Measurements from ENCODE around the gene FEN1. TPM values are rescaled to one million over a fixed set of nuclear protein-coding genes. Genes with fewer than 3 reads are reported as not detected.

Gene FEN1
- total and polyA plus RNA-seq, 2 of the 13 experiments (the other 11 are each of a cell fraction or from before 2014, with no cell fraction given): 12.4 to 102 TPM

DNA sequence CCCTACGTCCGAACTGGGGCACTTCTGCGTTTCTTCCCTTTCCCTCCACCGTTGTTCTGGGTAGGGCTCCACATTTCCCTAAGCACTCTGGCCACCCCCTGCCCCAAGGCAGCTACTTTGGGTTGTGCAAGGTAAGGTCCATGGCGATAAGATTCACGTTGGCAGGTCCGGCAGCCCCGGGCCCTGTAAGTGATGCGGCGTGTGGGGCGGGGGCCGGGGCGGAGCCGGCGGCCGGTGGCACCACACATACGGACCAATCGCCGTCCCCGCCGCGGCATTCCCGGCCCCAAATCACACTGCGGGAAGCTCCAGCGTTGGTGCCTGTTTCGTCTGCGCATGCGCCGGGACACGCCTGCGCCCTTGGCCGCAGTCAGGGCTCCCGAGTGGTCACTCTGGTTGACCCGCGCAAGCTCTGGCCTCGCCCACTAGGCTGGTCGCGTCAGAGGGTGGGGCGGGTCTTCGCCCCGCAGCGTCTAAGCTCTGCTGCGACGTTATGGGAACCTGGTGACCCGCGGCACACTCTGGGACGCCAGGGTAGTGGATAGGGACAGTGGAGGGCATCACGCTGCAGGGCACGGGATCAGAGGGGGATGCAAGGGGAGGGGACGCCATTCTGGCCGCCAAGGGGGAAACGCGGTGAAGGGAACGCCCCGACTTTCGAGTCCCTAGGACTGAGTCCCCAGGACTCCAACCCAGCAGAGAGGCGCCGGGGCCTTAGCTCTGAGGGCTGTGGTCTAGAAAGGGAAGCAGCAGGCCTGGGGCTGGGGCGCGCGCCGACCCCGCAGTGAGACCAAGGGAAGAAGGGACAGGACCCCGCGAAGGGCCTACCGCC, 22.5 kb downstream of the FEN1 start (continued):
- TF ChIP-seq, protein P1, sequence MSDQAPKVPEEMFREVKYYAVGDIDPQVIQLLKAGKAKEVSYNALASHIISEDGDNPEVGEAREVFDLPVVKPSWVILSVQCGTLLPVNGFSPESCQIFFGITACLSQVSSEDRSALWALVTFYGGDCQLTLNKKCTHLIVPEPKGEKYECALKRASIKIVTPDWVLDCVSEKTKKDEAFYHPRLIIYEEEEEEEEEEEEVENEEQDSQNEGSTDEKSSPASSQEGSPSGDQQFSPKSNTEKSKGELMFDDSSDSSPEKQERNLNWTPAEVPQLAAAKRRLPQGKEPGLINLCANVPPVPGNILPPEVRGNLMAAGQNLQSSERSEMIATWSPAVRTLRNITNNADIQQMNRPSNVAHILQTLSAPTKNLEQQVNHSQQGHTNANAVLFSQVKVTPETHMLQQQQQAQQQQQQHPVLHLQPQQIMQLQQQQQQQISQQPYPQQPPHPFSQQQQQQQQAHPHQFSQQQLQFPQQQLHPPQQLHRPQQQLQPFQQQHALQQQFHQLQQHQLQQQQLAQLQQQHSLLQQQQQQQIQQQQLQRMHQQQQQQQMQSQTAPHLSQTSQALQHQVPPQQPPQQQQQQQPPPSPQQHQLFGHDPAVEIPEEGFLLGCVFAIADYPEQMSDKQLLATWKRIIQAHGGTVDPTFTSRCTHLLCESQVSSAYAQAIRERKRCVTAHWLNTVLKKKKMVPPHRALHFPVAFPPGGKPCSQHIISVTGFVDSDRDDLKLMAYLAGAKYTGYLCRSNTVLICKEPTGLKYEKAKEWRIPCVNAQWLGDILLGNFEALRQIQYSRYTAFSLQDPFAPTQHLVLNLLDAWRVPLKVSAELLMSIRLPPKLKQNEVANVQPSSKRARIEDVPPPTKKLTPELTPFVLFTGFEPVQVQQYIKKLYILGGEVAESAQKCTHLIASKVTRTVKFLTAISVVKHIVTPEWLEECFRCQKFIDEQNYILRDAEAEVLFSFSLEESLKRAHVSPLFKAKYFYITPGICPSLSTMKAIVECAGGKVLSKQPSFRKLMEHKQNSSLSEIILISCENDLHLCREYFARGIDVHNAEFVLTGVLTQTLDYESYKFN (CRISPR knock-in tag; conservative IDR thresholded peaks at IDR 0.05): peak; percentile 28
- TF ChIP-seq, protein P2, sequence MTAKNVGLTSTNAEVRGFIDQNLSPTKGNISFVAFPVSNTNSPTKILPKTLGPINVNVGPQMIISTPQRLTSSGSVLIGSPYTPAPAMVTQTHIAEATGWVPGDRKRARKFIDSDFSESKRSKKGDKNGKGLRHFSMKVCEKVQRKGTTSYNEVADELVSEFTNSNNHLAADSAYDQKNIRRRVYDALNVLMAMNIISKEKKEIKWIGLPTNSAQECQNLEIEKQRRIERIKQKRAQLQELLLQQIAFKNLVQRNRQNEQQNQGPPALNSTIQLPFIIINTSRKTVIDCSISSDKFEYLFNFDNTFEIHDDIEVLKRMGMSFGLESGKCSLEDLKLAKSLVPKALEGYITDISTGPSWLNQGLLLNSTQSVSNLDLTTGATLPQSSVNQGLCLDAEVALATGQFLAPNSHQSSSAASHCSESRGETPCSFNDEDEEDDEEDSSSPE (CRISPR knock-in tag; IDR thresholded peaks at IDR 0.05): peak; percentile 85
- TF ChIP-seq, protein P3, sequence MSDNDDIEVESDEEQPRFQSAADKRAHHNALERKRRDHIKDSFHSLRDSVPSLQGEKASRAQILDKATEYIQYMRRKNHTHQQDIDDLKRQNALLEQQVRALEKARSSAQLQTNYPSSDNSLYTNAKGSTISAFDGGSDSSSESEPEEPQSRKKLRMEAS (IDR thresholded peaks at IDR 0.05): peak; percentile 79
- TF ChIP-seq TRIM24 (CRISPR knock-in tag; IDR thresholded peaks at IDR 0.05) (no peak), ZSCAN12 (CRISPR knock-in tag; IDR thresholded peaks at IDR 0.05) (0 out of 2 replicates have a peak, but pooled peaks have one; percentile 71), HNRNPLL (IDR thresholded peaks at IDR 0.05; ENCODE audit: low read depth, low read length, poor library complexity, severe bottlenecking) (peak; percentile 88), TARDBP (CRISPR knock-in tag; IDR thresholded peaks at IDR 0.05) (peak; percentile 70), JUN (CRISPR knock-in tag; IDR thresholded peaks at IDR 0.05) (no peak), ZNF781 (CRISPR knock-in tag; IDR thresholded peaks at IDR 0.05; ENCODE audit: borderline replicate concordance, not compliant biosample characterization) (peak; percentile 93), ZNF629 (CRISPR knock-in tag; conservative IDR thresholded peaks at IDR 0.05) (0 out of 2 replicates have a peak, but pooled peaks have one; percentile 5), RFXAP (CRISPR knock-in tag; IDR thresholded peaks at IDR 0.05; ENCODE audit: borderline replicate concordance) (peak; percentile 28; the same call in 1 of the 2 replicates), ZSCAN21 (CRISPR knock-in tag; IDR thresholded peaks at IDR 0.05; ENCODE audit: borderline replicate concordance) (peak; percentile 55), MEF2D (CRISPR knock-in tag; IDR thresholded peaks at IDR 0.05) (peak; percentile 85)
- TF ChIP-seq, protein P4, sequence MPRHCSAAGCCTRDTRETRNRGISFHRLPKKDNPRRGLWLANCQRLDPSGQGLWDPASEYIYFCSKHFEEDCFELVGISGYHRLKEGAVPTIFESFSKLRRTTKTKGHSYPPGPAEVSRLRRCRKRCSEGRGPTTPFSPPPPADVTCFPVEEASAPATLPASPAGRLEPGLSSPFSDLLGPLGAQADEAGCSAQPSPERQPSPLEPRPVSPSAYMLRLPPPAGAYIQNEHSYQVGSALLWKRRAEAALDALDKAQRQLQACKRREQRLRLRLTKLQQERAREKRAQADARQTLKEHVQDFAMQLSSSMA (CRISPR knock-in tag; IDR thresholded peaks at IDR 0.05): 0 out of 2 replicates have a peak, but pooled peaks have one; percentile 39
- TF ChIP-seq, protein P5, sequence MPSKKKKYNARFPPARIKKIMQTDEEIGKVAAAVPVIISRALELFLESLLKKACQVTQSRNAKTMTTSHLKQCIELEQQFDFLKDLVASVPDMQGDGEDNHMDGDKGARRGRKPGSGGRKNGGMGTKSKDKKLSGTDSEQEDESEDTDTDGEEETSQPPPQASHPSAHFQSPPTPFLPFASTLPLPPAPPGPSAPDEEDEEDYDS (CRISPR knock-in tag; IDR thresholded peaks at IDR 0.05): peak; percentile 90
